Endothelial cell of umbilical vein (primary cell): ENCODE measurements around the gene PARVA. TPM values are rescaled to one million over a fixed set of nuclear protein-coding genes. Genes with fewer than 3 reads are reported as not detected.
"Not testable (repeated sequence)": the region's sequence is repeated elsewhere in the genome, so short reads cannot be mapped to it uniquely, and the experiment has no call there.

Experiments used
- BruUV-seq: library from RNA; stranded (reverse); fragments of 400-500 nt; replicated peaks from 2 replicates; lab custom pipeline; 2021; lab: Mats Ljungman, UMichigan
- CTCF ChIA-PET: fragments of 300-600, 350-600 bp; sonication (Branson Sonifier 250); formaldehyde crosslinking; loops from one replicate; lab custom pipeline; 2021; ENCODE audit warnings: antibody characterized with exemption, inconsistent platforms; lab: Charles Lee
- POLR2A ChIA-PET: fragments of 300-600, 350-600 bp; sonication (Branson Sonifier 250); formaldehyde crosslinking; loops from one replicate; lab custom pipeline; 2021; ENCODE audit warnings: antibody characterized with exemption, inconsistent platforms; lab: Charles Lee
- DNase-seq: peaks from one replicate; pipeline ENCODE4 v3.0.0-alpha.2; 2011; ENCODE audit warnings: low read depth, low spot score
- FAIRE-seq: peaks from 2 replicates; lab custom pipeline; 2011; peaks lifted over from hg19 to GRCh38; lab: Jason Lieb, UNC
- H2AFZ ChIP-seq: 2 replicates; pipeline ENCODE4 v1.6.0; 2012; ENCODE audit warnings: low read depth, low read length, control low read depth, inconsistent platforms
- H3K27ac ChIP-seq: 2 replicates; pipeline ENCODE4 v1.5.1; 2011; ENCODE audit warnings: low read depth, mild to moderate bottlenecking, control low read depth, low read length, moderate library complexity; ENCODE audit not compliant: insufficient read depth
- H3K27me3 ChIP-seq, 2 experiments: 2 replicates each; pipeline versions ENCODE4 v1.6.0 to v1.6.1; 2011; ENCODE audit warnings: low read length in 2 of 2, mixed read lengths in 1 of 2; ENCODE audit not compliant: control insufficient read depth in 2 of 2, insufficient read depth in 2 of 2
- H3K36me3 ChIP-seq, 2 experiments: 2 replicates in 1 of 2; 3 replicates in 1 of 2; pipeline ENCODE4 v1.5.1; 2011; ENCODE audit warnings: low read length in 2 of 2, mild to moderate bottlenecking in 1 of 2, moderate library complexity in 1 of 2; ENCODE audit not compliant: control insufficient read depth in 2 of 2, insufficient read depth in 2 of 2; ENCODE audit errors: extremely low read depth in 1 of 2
- H3K4me1 ChIP-seq: 3 replicates; pipeline ENCODE4 v1.5.1; 2011; ENCODE audit warnings: mild to moderate bottlenecking, low read length; ENCODE audit not compliant: control insufficient read depth, insufficient read depth; ENCODE audit errors: extremely low read depth
- H3K4me2 ChIP-seq: 2 replicates; pipeline ENCODE4 v1.6.1; 2011; ENCODE audit warnings: low read length, control low read depth, mixed read lengths; ENCODE audit not compliant: insufficient read depth
- H3K4me3 ChIP-seq, 3 experiments: fragments of 200-600 bp in 1 of 3; sonication (generic), shearing (Covaris generic) in 1 of 3; replicated peaks in 1 of 3; 2 replicates each; pipeline ENCODE4 v1.5.1; 2011 to 2016; ENCODE audit warnings: control low read depth in 3 of 3, low read length in 3 of 3, mild to moderate bottlenecking in 2 of 3, inconsistent platforms in 1 of 3, low read depth in 1 of 3, moderate library complexity in 1 of 3; ENCODE audit not compliant: insufficient read depth in 1 of 3
- H3K79me2 ChIP-seq: 2 replicates; pipeline ENCODE4 v1.6.0; 2012; ENCODE audit warnings: low read length, inconsistent platforms; ENCODE audit not compliant: control insufficient read depth, insufficient read depth
- H3K9ac ChIP-seq: replicated peaks from 2 replicates; pipeline ENCODE3; 2011; ENCODE audit warnings: low read length, control low read depth; ENCODE audit not compliant: insufficient read depth; ENCODE audit errors: extremely low read depth
- H3K9me1 ChIP-seq: replicated peaks from 3 replicates; pipeline ENCODE4 v1.6.0; 2011; ENCODE audit warnings: mild to moderate bottlenecking, low read length; ENCODE audit not compliant: control insufficient read depth, insufficient read depth; ENCODE audit errors: extremely low read depth
- H3K9me3 ChIP-seq: replicated peaks from 2 replicates; pipeline ENCODE4 v1.5.1; 2012; ENCODE audit warnings: low read length, inconsistent platforms; ENCODE audit not compliant: control insufficient read depth, insufficient read depth
- H4K20me1 ChIP-seq: replicated peaks from 2 replicates; pipeline ENCODE3; 2011; ENCODE audit warnings: mild to moderate bottlenecking, low read length; ENCODE audit not compliant: control insufficient read depth, insufficient read depth; ENCODE audit errors: extremely low read depth
- EZH2 ChIP-seq: IDR thresholded peaks from 2 replicates; pipeline ENCODE4 v1.6.1; 2012; ENCODE audit warnings: borderline replicate concordance, low read depth, mild to moderate bottlenecking, moderate library complexity, low read length, inconsistent platforms; ENCODE audit not compliant: severe bottlenecking
- FOS ChIP-seq: IDR thresholded peaks from 2 replicates; pipeline ENCODE4 v1.6.1; 2011; ENCODE audit warnings: mild to moderate bottlenecking, low read length, moderate library complexity, borderline replicate concordance; ENCODE audit not compliant: insufficient read depth
- JUN ChIP-seq: IDR thresholded peaks from 2 replicates; pipeline ENCODE4 v1.6.1; 2011; ENCODE audit warnings: borderline replicate concordance, low read depth; ENCODE audit not compliant: insufficient read length, insufficient read depth
- MAX ChIP-seq: IDR thresholded peaks from 2 replicates; pipeline ENCODE4 v1.6.1; 2011; ENCODE audit not compliant: insufficient read depth, insufficient read length
- MYC ChIP-seq: IDR thresholded peaks from one replicate; pipeline ENCODE4 v1.6.1; 2011; ENCODE audit warnings: mild to moderate bottlenecking, low read depth, low read length
- POLR2A ChIP-seq: IDR thresholded peaks from 2 replicates; pipeline ENCODE4 v1.6.1; 2012; ENCODE audit warnings: low read depth, mild to moderate bottlenecking, control low read depth, low read length
- POLR2AphosphoS5 ChIP-seq: IDR thresholded peaks from 2 replicates; pipeline ENCODE4 v1.6.1; 2012; ENCODE audit warnings: low read depth, mild to moderate bottlenecking, control low read depth, low read length, moderate library complexity; ENCODE audit not compliant: insufficient read depth
- dilution Hi-C: fragments of 300-500 bp; cut with MboI; formaldehyde crosslinking; loops from one replicate; pipeline ENCODE4 v1.15.0; 2019; ENCODE audit warnings: low sequenced_read_pairs; ENCODE audit not compliant: extremely low pct_ligation_motif_present
- intact Hi-C: fragments of 100-400 bp; cut with micrococcal nuclease; formaldehyde crosslinking; loops from one replicate; pipeline ENCODE4 v1.10.0; 2022
- polyA plus RNA-seq, 4 experiments: library from polyadenylated mRNA; depleted of rRNA in 3 of 4; stranded (reverse) in 3 of 4; unstranded in 1 of 4; fragments of >200 nt; gene quantifications; 2 replicates each; pipeline versions ENCODE4 v1.2.1 to v1.2.3, GENCODE V29; 2011 to 2012; ENCODE audit warnings: missing spikeins in 1 of 4
- total RNA-seq: library from RNA; stranded (reverse); gene quantifications from 2 replicates; pipeline ENCODE4 v1.2.3, GENCODE V29; 2021

PARVA gene
- total and polyA plus RNA-seq, 2 donors (not counting 3 experiments of a cell fraction or from before 2014, with no cell fraction given) = 40.6 to 104 TPM

DNA sequence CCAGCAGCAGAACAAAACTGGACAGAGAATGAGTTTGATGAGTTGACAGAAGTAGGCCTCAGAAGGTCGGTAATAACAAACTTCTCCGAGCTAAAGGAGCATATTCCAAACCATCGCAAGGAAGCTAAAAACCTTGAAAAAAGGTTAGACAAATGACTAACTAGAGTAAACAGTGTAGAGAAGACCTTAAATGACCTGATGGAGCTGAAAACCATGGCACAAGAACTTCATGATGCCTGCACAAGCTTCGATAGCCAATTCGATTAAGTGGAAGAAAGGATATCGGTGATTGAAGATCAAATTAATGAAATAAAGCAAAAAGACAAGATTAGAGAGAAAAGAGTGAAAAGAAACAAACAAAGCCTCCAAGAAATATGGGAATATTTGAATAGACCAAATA lies 10.3 kb upstream of the PARVA start:
- H3K36me3 ChIP-seq, H3K4me1 ChIP-seq, H2AFZ ChIP-seq, intact Hi-C loops, dilution Hi-C loops, BruUV-seq, H3K4me3 ChIP-seq, H4K20me1 ChIP-seq, H3K4me2 ChIP-seq, H3K9me3 ChIP-seq, H3K9ac ChIP-seq, H3K9me1 ChIP-seq, H3K27ac ChIP-seq, H3K79me2 ChIP-seq, DNase-seq, FAIRE-seq, POLR2A ChIA-PET: not testable (repeated sequence)
- CTCF ChIA-PET = interaction anchor here (1.6 to 2.0 kb wide), 2 partner anchors 9 to 78 kb away, joined by 8 to 10 read pairs; partner anchors contain the start of gene PARVA
- H3K27me3 ChIP-seq = peaks cover 11 to 12% of the 10 kb centered on the region in 2 experiments

DNA sequence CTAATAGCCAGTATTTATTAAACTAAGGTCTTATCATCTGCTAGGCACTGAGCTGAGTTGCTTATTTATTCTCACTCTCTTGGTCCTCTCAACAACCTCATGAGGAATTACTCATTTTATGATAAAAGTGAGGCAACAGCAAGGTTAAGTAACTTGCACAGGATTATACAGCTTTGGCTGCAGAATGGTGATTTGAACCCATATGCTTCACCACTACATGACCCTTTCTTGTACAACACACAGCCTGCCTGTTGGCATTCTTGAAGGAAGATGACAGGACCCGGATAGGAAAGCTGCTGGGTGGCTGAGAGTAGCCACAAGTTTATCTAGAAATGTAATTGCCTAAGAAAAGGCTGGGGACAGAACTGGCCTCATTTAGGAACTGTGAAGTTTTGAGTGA lies 5.3 kb upstream of the PARVA start:
- Histone ChIP-seq H2AFZ (no peak overlapping the region), H3K9me1 (no peaks in the 10 kb centered on the region), H3K27me3 (no peaks in the 10 kb centered on the region), H3K9ac (no peak overlapping the region), H3K79me2 (no peaks in the 10 kb centered on the region), H3K4me3 (no peak overlapping the region), H3K4me2 (no peak overlapping the region), H3K27ac (no peak overlapping the region), H3K4me1 (peaks cover 5% of the 10 kb centered on the region), H3K36me3 (no peaks in the 10 kb centered on the region), H3K9me3 (no peaks in the 10 kb centered on the region), H4K20me1 (no peaks in the 10 kb centered on the region)
- intact Hi-C loops = no loop called here
- BruUV-seq = no TSS peak
- FAIRE-seq (no peak), DNase-seq (no peak)
- no peak for TF ChIP-seq POLR2A
- TF ChIP-seq MAX = no peak
- TF ChIP-seq JUN = no peak
- TF ChIP-seq MYC = no peak
- no peak for TF ChIP-seq EZH2
- TF ChIP-seq POLR2AphosphoS5 = no peak
- TF ChIP-seq FOS = no peak
- POLR2A ChIA-PET = no interaction called here
- CTCF ChIA-PET = no interaction called here
- dilution Hi-C loops = no loop called here
